GM23248 (cell line): ENCODE data around the gene RPA1. TPM values are rescaled to one million over a fixed set of nuclear protein-coding genes. Genes with fewer than 3 reads are reported as not detected.

Experiments
- DNase-seq: peaks from one replicate; pipeline ENCODE4 v3.0.0-alpha.2; 2015
- H2AFZ ChIP-seq: fragments of 200-600 bp; sonication (generic); 2 replicates; pipeline ENCODE4 v1.6.1; 2016; ENCODE audit warnings: antibody characterized with exemption
- H3F3A ChIP-seq: fragments of 200-600 bp; sonication (generic); 2 replicates; pipeline ENCODE4 v1.6.1; 2016; ENCODE audit warnings: mild to moderate bottlenecking, antibody characterized with exemption, mixed run types; ENCODE audit not compliant: insufficient read depth
- H3K27ac ChIP-seq: fragments of 200-600 bp; sonication (generic); 2 replicates; pipeline ENCODE4 v1.5.1; 2016; ENCODE audit warnings: mild to moderate bottlenecking
- H3K27me3 ChIP-seq: fragments of 200-600 bp; sonication (generic); replicated peaks from 2 replicates; pipeline ENCODE4 v1.6.1; 2016; ENCODE audit warnings: mild to moderate bottlenecking; ENCODE audit not compliant: insufficient read depth
- H3K36me3 ChIP-seq: fragments of 200-600 bp; sonication (generic); 2 replicates; pipeline ENCODE4 v1.6.1; 2016; ENCODE audit warnings: low read depth, mild to moderate bottlenecking
- H3K4me1 ChIP-seq: fragments of 200-600 bp; sonication (generic); 2 replicates; pipeline ENCODE4 v1.6.1; 2016; ENCODE audit warnings: mild to moderate bottlenecking; ENCODE audit not compliant: insufficient read depth
- H3K4me2 ChIP-seq: fragments of 200-600 bp; sonication (generic); one replicate; pipeline ENCODE4 v1.6.1; 2016; ENCODE audit warnings: mild to moderate bottlenecking; ENCODE audit not compliant: unreplicated experiment
- H3K4me3 ChIP-seq: fragments of 200-600 bp; sonication (generic); 2 replicates; pipeline ENCODE4 v1.5.1; 2016; ENCODE audit warnings: mild to moderate bottlenecking
- H3K79me2 ChIP-seq: fragments of 200-600 bp; sonication (generic); 2 replicates; pipeline ENCODE4 v1.6.1; 2016; ENCODE audit warnings: mild to moderate bottlenecking; ENCODE audit not compliant: insufficient read depth
- H3K9ac ChIP-seq: fragments of 200-600 bp; sonication (generic); 2 replicates; pipeline ENCODE4 v1.6.1; 2016; ENCODE audit warnings: mild to moderate bottlenecking
- H3K9me2 ChIP-seq: fragments of 200-600 bp; sonication (generic); 2 replicates; pipeline ENCODE4 v1.6.1; 2016; ENCODE audit warnings: mixed run types, mild to moderate bottlenecking, moderate library complexity; ENCODE audit not compliant: insufficient read depth
- H3K9me3 ChIP-seq: fragments of 200-600 bp; sonication (generic); one replicate; pipeline ENCODE4 v1.6.1; 2017; ENCODE audit warnings: low read depth
- H4K20me1 ChIP-seq: fragments of 200-600 bp; sonication (generic); 2 replicates; pipeline ENCODE4 v1.6.0; 2016; ENCODE audit not compliant: insufficient read depth
- EZH2 ChIP-seq: fragments of 200-600 bp; sonication (generic); IDR thresholded peaks from 2 replicates; pipeline ENCODE4 v1.6.1; 2018; ENCODE audit warnings: antibody characterized with exemption, mild to moderate bottlenecking; ENCODE audit not compliant: insufficient read depth, poor library complexity, severe bottlenecking
- EZH2phosphoT487 ChIP-seq: fragments of 200-600 bp; sonication (generic); IDR thresholded peaks from 2 replicates; pipeline ENCODE4 v1.6.1; 2018; ENCODE audit warnings: antibody characterized with exemption, moderate library complexity, mild to moderate bottlenecking, low read depth; ENCODE audit not compliant: insufficient read depth
- WGBS, 2 experiments: methylation state at CpG; one replicate each; pipeline ENCODE4 v1.1.6; 2015 to 2017; ENCODE audit warnings: low lambda C conversion rate in 2 of 2, low coverage in 1 of 2; ENCODE audit errors: missing lambda C conversion rate in 2 of 2; 5-methylcytosine and 5-hydroxymethylcytosine counted together
- in situ Hi-C: fragments of 300-500 bp; cut with MboI; formaldehyde crosslinking; loops from 2 replicates; pipeline ENCODE4 v1.15.0; 2020
- polyA plus RNA-seq: library from polyadenylated mRNA; unstranded; fragments of >200 nt; fragmentation: Nextera tagmentation; extraction: Ambion mirVana; gene quantifications from 2 replicates; pipeline ENCODE4 v1.2.1, GENCODE V29; 2016
- total RNA-seq: library from RNA; depleted of rRNA; stranded (reverse); fragments of >200 nt; shearing (Covaris generic); gene quantifications from 2 replicates; pipeline ENCODE4 v1.2.3, GENCODE V29; 2014

Gene RPA1
- total and polyA plus RNA-seq, 2 experiments from 2014 or later = 16.4 to 37.1 TPM

- no peaks in the 10 kb centered on the region for H3K9me3 ChIP-seq
- H3K4me2 ChIP-seq = no peak overlapping the region
- no peaks in the 10 kb centered on the region for H3F3A ChIP-seq
- H3K79me2 ChIP-seq = no peaks in the 10 kb centered on the region
- WGBS, 2 experiments = 25 to 27% methylated on average over 25 of the region's 25 CpGs
- H3K4me3 ChIP-seq = no peak overlapping the region
- TF ChIP-seq EZH2phosphoT487 (no peak), EZH2 (no peak)
- no peak overlapping the region for H2AFZ ChIP-seq
- peak; percentile 16 for DNase-seq
- in situ Hi-C loops = loop anchor here (5.0 to 10.0 kb wide), 2 partner anchors 122 to 369 kb away; partner anchors contain the start of gene RTN4RL1
- H3K27ac ChIP-seq = no peak overlapping the region
- no peaks in the 10 kb centered on the region for H4K20me1 ChIP-seq
- peaks cover 21% of the 10 kb centered on the region for H3K27me3 ChIP-seq
- no peaks in the 10 kb centered on the region for H3K36me3 ChIP-seq
- 0 out of 2 replicates have a peak, but pooled peaks cover 9% of the 10 kb centered on the region for H3K4me1 ChIP-seq
- H3K9ac ChIP-seq = no peak overlapping the region
- no peaks in the 10 kb centered on the region for H3K9me2 ChIP-seq
Observed at GRCh38 chr17:1905190-1905913, 75.5 kb downstream of the RPA1 start.

- Histone ChIP-seq H3K79me2 (no peaks in the 10 kb centered on the region), H3K4me2 (no peak overlapping the region), H3K27me3 (peaks cover 27% of the 10 kb centered on the region), H3K27ac (no peak overlapping the region), H3K36me3 (no peaks in the 10 kb centered on the region), H3K9me2 (no peaks in the 10 kb centered on the region), H3K9me3 (no peaks in the 10 kb centered on the region), H3K4me1 (0 out of 2 replicates have a peak, but pooled peaks cover 9% of the 10 kb centered on the region), H3K4me3 (no peak overlapping the region), H4K20me1 (no peaks in the 10 kb centered on the region), H3K9ac (no peak overlapping the region), H3F3A (no peaks in the 10 kb centered on the region), H2AFZ (no peak overlapping the region)
- in situ Hi-C loops = loop anchor here (5.0 to 10.0 kb wide), 2 partner anchors 121 to 368 kb away; partner anchors contain the start of gene RTN4RL1
- 50 to 51% methylated on average over 8 of the region's 8 CpGs for WGBS, 2 experiments
- DNase-seq = peak; percentile 7
- TF ChIP-seq EZH2 = no peak
- TF ChIP-seq EZH2phosphoT487 = no peak
Observed at GRCh38 chr17:1906662-1907101, 76.9 kb downstream of the RPA1 start.

- whole genome bisulfite sequencing, 2 experiments = 48 to 61% methylated on average over 16 to 17 of the region's 17 CpGs
- peaks cover 33% of the 10 kb centered on the region for H3K27me3 ChIP-seq
- no peaks in the 10 kb centered on the region for H3K36me3 ChIP-seq
- H3K79me2 ChIP-seq = no peaks in the 10 kb centered on the region
- TF ChIP-seq EZH2 (no peak), EZH2phosphoT487 (no peak)
- in situ Hi-C loops = loop anchor here (5.0 to 10.0 kb wide), 2 partner anchors 120 to 368 kb away; partner anchors contain the start of gene RTN4RL1
- H3K4me2 ChIP-seq = no peak overlapping the region
- H3K9me3 ChIP-seq = no peaks in the 10 kb centered on the region
- 0 out of 2 replicates have a peak, but pooled peaks cover 9% of the 10 kb centered on the region for H3K4me1 ChIP-seq
- no peak overlapping the region for H3K27ac ChIP-seq
- H3K9ac ChIP-seq = no peak overlapping the region
- H3K9me2 ChIP-seq = no peaks in the 10 kb centered on the region
- no peaks in the 10 kb centered on the region for H4K20me1 ChIP-seq
- no peaks in the 10 kb centered on the region for H3F3A ChIP-seq
- H3K4me3 ChIP-seq = no peak overlapping the region
- no peak for DNase-seq
- H2AFZ ChIP-seq = no peak overlapping the region
Observed at GRCh38 chr17:1907216-1907631, 77.4 kb downstream of the RPA1 start.

GRCh38 chr17:1907909-1908698 is 78.3 kb downstream of the RPA1 start:
- H3F3A ChIP-seq = no peaks in the 10 kb centered on the region
- in situ Hi-C loops = loop anchor here (5.0 to 10.0 kb wide), 2 partner anchors 119 to 367 kb away; partner anchors contain the start of gene RTN4RL1
- H3K27me3 ChIP-seq = peaks cover 39% of the 10 kb centered on the region
- H3K9me3 ChIP-seq = no peaks in the 10 kb centered on the region
- no peaks in the 10 kb centered on the region for H3K79me2 ChIP-seq
- no peaks in the 10 kb centered on the region for H3K9me2 ChIP-seq
- H3K4me1 ChIP-seq = 0 out of 2 replicates have a peak, but pooled peaks cover 9% of the 10 kb centered on the region
- H2AFZ ChIP-seq = peak overlapping the region; percentile 69
- TF ChIP-seq EZH2 (no peak), EZH2phosphoT487 (no peak)
- H3K27ac ChIP-seq = no peak overlapping the region
- no peaks in the 10 kb centered on the region for H4K20me1 ChIP-seq
- H3K4me3 ChIP-seq = peak overlapping the region; percentile 62
- no peak overlapping the region for H3K9ac ChIP-seq
- no peaks in the 10 kb centered on the region for H3K36me3 ChIP-seq
- DNase-seq = peak; percentile 75
- 7% methylated on average over 46 to 49 of the region's 49 CpGs for WGBS, 2 experiments
- peak overlapping the region; percentile 82 for H3K4me2 ChIP-seq
